ENCODE results near the gene ELOF1. TPM values are rescaled to one million over a fixed set of nuclear protein-coding genes. Genes with fewer than 3 reads are reported as not detected.

The ELOF1 gene
- total RNA-seq = 22.8 TPM

DNA sequence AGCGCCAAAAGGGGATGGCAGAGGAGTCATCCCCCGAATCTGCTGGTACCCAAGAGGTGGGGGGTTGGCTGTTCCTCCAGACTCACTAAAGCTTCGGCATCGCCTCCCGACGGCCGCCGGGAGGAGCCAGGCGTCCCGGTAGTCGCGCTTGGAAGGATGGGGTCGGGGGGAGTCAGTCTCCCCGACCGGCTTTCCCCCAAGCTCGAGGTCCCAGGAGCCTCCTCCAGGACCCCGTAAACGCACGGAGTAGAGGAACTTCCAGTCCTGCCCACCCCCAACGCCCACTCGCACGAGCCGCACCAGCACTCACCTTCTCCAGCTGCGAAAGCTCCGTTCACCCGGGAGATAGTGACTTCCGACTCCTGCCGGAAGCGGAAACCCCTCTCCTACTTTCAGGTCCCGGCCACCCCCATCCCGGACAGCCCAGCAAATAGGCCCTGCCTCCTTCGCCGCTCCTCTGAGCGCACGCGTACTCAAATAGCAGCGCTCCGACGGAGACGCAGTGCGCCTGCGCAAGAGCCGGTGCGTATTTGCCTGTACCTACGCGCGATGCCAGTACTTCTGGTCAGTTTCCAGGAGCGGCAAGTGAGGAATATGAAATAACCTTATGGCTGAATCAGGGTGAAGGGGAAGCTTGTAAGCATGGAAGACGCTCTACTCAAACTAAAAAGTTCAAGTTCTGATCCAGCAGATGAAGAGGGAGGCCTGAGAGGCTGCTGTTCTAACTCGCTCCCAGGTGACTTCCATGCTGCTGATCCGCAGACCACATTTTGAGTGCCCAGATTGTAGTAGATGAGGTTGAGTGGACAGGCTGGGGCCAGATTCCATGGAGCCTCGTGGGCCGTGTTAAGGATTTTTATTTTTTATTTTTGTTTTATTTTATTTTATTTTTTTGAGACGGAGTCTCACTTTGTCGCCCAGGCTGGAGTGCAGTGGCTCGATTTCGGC, at the start of gene ELOF1:
Gene ELOF1, minus strand, starts transcription at position 350 of the 948 bp plus-strand sequence. CDS start 4,883 bp downstream, outside the sequence.

DNA sequence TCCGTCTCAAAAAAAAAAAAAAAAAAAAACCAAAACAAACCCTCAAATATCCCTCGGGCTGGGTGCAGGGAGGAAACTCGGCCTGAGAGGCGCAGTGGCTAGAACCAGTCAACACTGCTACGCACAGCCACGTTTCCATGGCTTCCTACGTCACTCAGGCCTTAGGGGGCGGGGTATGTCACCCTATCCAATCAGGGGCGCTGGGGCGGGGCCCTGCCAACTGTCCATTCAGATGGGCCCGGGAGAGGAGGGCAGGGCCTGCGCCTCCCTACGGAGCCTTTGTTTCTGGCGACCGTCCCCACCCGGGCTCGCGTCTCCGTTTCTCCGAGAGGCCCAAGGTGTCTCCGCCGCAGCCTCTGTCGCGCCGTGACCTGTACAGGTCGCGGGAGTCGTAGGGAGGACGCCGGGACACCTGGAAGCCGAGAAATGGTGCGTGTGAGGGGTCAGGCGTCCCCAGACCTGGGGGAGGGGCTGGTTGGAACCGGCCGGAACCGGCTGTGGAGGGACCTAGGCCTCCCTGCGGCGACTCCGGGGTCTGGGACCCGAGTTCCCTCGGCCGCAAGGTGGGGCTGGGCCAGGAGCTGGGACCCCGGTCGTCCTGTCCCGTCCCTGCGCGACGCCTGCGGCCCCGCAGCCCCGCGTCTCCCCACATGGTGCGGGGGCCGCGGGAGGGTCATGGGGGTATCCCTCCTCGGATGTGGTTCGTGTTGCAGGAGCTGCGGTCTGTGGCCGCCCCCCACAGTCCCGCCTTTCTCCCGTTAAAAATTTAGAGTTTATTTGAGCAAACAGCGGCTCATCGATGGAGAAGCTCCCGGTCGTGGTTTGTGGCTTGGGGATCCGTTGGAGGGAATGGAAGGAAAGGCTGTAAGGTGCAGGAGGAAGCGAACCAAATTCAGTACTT, 38.4 kb upstream of the ELOF1 start, which contains the start of gene ZNF627:
Gene ZNF627, plus strand, starts transcription at position 282 of the 901 bp plus-strand sequence. Its CDS starts 145 bp downstream, at position 427.

DNA sequence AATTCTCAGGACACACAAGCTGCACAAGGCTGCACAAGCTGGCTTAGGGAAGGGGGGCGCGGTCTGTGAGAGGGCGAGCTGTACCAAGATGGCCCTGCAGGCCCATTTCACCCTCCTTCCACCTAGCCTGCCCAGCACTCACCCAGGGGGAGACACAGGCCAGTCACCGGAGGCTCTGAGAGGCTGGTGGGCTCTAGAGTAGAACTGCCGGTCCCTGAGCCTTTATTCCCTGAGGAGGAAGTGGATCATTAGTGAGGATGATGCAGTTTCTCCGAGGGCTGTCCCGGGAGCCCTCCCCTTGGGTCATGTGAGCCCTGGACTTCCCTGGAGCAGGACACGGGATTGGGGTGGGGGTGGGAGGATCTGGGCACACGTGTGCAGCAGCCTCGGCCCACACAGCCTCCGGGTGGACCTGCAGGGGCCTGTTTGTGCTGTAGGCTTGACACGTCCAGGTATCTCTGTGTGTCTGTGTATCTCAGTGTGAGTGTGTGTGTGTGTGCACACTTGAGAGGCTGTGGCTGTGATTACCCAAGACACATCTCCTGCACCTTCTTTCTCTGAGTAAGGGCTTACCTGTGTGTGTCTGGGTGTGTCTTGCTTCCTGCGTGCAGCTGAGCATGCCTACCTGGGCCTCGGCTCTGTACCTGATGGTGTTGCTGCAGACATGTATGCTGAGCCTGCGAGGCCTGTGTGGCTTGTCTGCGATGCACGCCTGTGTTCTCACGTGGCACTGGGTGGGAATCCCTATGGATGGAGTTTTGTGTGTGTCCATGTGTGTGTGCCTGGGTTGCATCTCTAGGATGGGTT, 18.6 kb upstream of the ELOF1 start, which contains the start of gene ACP5:
Gene ACP5, minus strand, starts transcription at position 195 of the 807 bp plus-strand sequence. CDS start 328 bp downstream, outside the sequence.

DNA sequence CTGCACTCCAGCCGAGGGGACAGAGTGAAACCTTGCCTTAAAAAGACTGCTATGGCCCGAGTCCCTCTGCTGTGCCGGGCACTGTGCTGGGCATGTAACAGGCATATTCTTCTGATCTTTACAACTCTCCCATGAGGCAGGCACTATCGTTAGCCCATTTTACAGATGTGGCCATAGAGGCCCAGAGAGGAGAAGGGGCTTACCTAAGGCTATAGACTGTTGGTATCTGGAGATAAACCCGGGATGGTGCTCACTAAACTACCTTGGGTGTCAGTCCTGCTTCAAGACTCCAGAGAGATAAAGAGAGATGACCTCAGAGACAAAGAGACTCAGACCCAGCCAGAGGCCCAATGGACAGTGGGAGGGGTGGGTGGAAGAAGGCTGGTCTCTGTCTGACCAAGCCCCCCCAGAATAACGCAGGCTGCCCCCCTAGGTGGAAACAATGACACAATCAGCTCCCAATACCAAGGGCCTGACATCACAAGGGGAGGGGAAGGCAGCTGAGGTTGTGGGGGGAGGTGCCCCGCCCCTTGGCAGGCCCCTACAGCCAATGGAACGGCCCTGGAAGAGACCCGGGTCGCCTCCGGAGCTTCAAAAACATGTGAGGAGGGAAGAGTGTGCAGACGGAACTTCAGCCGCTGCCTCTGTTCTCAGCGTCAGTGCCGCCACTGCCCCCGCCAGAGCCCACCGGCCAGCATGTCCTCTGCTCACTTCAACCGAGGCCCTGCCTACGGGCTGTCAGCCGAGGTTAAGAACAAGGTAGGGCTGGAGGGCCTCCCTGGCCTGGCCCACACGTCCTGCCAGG, 20.6 kb downstream of the ELOF1 start, which contains the start of gene CNN1:
Gene CNN1, plus strand, starts transcription at position 620 of the 805 bp plus-strand sequence. Its CDS starts 77 bp downstream, at position 697.

DNA sequence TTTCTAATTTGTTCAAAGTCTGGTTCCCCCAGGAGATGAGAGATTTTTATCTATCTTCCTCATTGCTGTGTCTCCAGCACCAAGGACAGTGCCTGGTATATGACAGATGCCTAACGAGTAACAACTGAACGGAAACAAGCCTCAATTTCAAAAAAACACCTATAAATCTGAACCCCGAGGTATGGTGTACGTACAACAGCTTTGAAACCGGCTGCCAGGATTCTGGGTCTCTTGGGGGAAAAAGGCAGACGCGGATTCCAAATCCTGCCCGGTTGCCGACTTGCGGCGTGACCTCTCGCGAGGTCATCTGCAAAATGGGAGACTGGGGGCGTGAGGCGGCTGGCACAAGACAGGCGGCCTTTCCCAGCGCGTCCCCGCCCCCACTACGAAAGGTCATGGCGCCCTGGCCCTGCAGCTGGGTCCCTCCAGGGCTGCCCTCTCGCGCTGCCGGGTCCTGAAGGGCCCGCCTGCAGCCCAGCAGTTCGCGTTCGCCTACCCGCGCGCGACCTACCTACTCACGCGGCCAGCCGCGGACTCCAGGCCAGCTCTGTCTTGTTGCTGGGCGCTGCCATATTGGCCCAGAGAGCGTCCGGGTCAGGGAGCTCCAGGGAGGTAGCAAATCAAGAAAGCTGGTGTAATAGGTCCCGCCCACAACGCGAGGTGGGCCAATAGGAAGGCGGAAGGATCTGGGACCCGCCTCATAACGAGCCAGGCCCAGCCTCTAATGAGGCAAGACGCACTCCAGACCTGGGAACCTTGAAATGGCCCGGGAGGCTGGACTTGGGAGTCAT, 30.3 kb downstream of the ELOF1 start, which contains the start of gene ECSIT:
Gene ECSIT, minus strand, starts transcription at position 584 of the 791 bp plus-strand sequence. CDS start 9,964 bp downstream, outside the sequence.

DNA sequence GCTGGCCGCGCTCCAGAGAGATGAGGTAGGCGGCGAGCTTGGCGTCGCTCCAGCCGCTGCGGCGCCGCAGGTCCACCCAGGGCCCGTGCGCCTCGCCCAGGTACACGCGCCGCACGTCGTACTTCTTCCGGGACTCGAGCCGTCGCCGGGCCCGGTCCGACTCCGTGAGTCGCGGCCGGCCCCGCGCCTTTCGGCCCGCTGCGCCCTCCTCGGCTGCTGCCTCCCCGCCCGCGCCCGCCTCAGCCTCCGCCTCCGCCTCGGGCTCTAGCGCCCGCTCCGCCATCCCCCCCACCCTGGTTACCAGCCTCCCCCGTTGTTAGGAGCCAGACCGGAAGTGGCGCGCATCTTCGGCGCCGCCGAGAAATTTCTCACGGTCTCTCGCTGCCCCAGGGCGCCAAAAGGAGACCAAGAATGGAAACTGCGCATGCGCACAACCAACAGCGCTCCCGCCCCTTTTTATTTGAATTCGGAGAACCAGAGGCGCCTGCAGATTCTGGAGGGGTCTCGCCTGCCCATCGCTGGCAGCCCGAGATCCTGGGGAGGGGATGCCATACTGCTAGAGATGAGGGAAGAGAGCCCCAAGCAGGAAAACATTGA, 53.4 kb downstream of the ELOF1 start, which contains the start of gene ZNF653:
Gene ZNF653, minus strand, starts transcription at position 336 of the 597 bp plus-strand sequence. Its CDS starts 53 bp downstream, at position 283.

Small RNA genes within 50 kb of the gene (small RNA-seq; reads per million reads assigned to genes)
- 0.13 reads per million for gene RN7SL833P

Other genes starting within 250 kb of the ELOF1 start
- 28.8 TPM for gene RAB3D, start 219.6 kb downstream of the ELOF1 start, total RNA-seq
- 53.1 TPM for gene TMEM205, start 213.0 kb downstream of the ELOF1 start, total RNA-seq
- gene CCDC159, start 212.7 kb downstream of the ELOF1 start, total RNA-seq = 6.7 TPM
- gene PLPPR2, start 203.8 kb downstream of the ELOF1 start, total RNA-seq = 66.7 TPM
- gene SWSAP1, start 184.6 kb downstream of the ELOF1 start, total RNA-seq = 1.2 TPM
- gene EPOR, start 174.9 kb downstream of the ELOF1 start, total RNA-seq = 3.2 TPM
- not detected for gene RGL3, start 139.9 kb downstream of the ELOF1 start, total RNA-seq
- 2.8 TPM for gene ODAD3, start 124.1 kb downstream of the ELOF1 start, total RNA-seq
- 53.1 TPM for gene PRKCSH, start 123.6 kb downstream of the ELOF1 start, total RNA-seq
- gene ELAVL3, start 78.2 kb downstream of the ELOF1 start, total RNA-seq = 118 TPM
- gene ZNF653, start 53.4 kb downstream of the ELOF1 start, total RNA-seq = 19.6 TPM
- 49.6 TPM for gene ECSIT, start 30.1 kb downstream of the ELOF1 start, total RNA-seq
- gene CNN1, start 20.4 kb downstream of the ELOF1 start, total RNA-seq = 0.46 TPM
- 0.46 TPM for gene ACP5, start 18.4 kb upstream of the ELOF1 start, total RNA-seq
- 58.8 TPM for gene ZNF627, start 38.3 kb upstream of the ELOF1 start, total RNA-seq
- gene ZNF823, start 179.7 kb upstream of the ELOF1 start, total RNA-seq = 23.8 TPM
- 35.8 TPM for gene ZNF441, start 207.8 kb upstream of the ELOF1 start, total RNA-seq
- gene ZNF491, start 239.3 kb upstream of the ELOF1 start, total RNA-seq = 14.8 TPM